Pancreas (tissue), 10 donors: ENCODE results near the gene PDZD2. TPM values are rescaled to one million over a fixed set of nuclear protein-coding genes. Genes with fewer than 3 reads are reported as not detected.

Source experiments
- ATAC-seq, 4 donors: fragments of 200-7000 bp; cut with Tn5 transposase; one replicate each; pipeline versions ENCODE4 v1.8.0 to v1.9.1; 2020; ENCODE audit warnings: mild to moderate bottlenecking in 4 of 4, moderate library complexity in 4 of 4
- DNase-seq, 6 donors: peaks; one replicate each; pipeline ENCODE4 v3.0.0-alpha.2; 2020
- FAIRE-seq: peaks from 2 replicates; lab custom pipeline; 2012; peaks lifted over from hg19 to GRCh38; lab: Jason Lieb, UNC
- H3K27ac ChIP-seq, 4 donors: fragments of 200-600 bp; sonication (generic); 1 replicate in 3 of 4; 2 replicates in 1 of 4; pipeline versions ENCODE4 v1.5.0 to v1.8.0; 2020
- H3K27me3 ChIP-seq, 4 donors: fragments of 200-600 bp; one replicate each; pipeline ENCODE4 v1.8.0; 2021
- H3K36me3 ChIP-seq, 3 donors: fragments of 200-600 bp; sonication (generic) in 1 of 3; one replicate each; pipeline versions ENCODE4 v1.5.0 to v1.8.0; 2020 to 2021
- H3K4me1 ChIP-seq, 3 donors: fragments of 200-600 bp; one replicate each; pipeline ENCODE4 v1.8.0; 2021
- H3K4me3 ChIP-seq, 4 donors: fragments of 200-600 bp; sonication (generic) in 2 of 4; one replicate each; pipeline versions ENCODE4 v1.5.0 to v1.8.0; 2020 to 2021
- H3K9me3 ChIP-seq, 4 donors: fragments of 200-600 bp; one replicate each; pipeline ENCODE4 v1.8.0; 2021
- WGBS, 2 donors: extraction: QIAGEN DNeasy Blood & Tissue Kit; methylation state at CpG; one replicate each; pipeline ENCODE4 v1.1.7; 2013; 5-methylcytosine and 5-hydroxymethylcytosine counted together
- intact Hi-C, 3 donors: fragments of 100-400 bp; cut with DNase I; formaldehyde crosslinking; loops; one replicate each; pipeline versions ENCODE4 v1.11.1 to v1.14.2; 2022
- polyA plus RNA-seq, 2 donors: library from polyadenylated mRNA; stranded (reverse); fragments of 200-250 nt; gene quantifications; one replicate each; pipeline ENCODE4 v1.2.3, GENCODE V29; 2013
- total RNA-seq, 6 donors: library from RNA; stranded (reverse); fragmentation: NEBNext Ultra II Directional in 4 of 6; extraction: Animal tissue kit (Norgen Biotek cat#: 25700) in 4 of 6; gene quantifications; one replicate each; pipeline versions ENCODE4 v1.2.1 to v1.2.4, GENCODE V29; 2021 to 2023
- TF ChIP-seq, protein P1 (sequence below), 4 donors: fragments of 200-600 bp; sonication (generic) in 3 of 4; IDR thresholded peaks; one replicate each; pipeline versions ENCODE4 v1.5.0 to v1.8.0; 2021; ENCODE audit warnings: antibody characterized with exemption in 4 of 4
- donor health status: healthy with polysubstance abuse.
- donor health status: DM: no; HTN: no; CAD: no; lungs with moderate emphysema.
- donor health status: DM: no; HTN: no; CAD: no.
- donor health status: control.
- donor health status: control.
- donor health status: Bipolar disorder and iron deficiency.
- donor health status: DM: yes; HTN: yes; CAD: no.
- donor health status: DM: no; HTN: no; CAD: no.
- donor health status: DM: no; HTN: no; CAD: no.
- donor health status: DM: yes; HTN: yes; CAD: no.

The PDZD2 gene
- total and polyA plus RNA-seq, 8 donors = 1.4 to 4.5 (median 3.3) TPM

DNA sequence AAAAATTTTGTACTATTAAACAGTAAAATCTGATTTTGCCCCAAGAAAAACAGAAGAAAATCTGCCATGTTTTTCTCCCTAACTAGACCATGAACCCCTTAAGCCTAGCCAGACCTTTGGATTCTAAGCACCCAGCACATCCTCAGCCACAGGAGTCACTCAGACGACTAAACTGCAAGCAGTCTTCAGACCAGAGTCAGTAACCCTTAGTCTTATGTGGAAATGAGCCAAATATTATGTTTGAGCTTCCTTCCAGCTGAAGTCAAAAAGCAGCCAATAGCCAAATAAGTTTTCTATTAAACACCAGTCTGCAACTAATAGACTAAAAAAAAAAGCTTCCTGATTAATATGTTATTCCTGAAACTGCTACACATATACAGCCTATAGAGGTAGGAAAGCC lies 487.8 kb downstream of the PDZD2 start:
- TF ChIP-seq, protein P1, sequence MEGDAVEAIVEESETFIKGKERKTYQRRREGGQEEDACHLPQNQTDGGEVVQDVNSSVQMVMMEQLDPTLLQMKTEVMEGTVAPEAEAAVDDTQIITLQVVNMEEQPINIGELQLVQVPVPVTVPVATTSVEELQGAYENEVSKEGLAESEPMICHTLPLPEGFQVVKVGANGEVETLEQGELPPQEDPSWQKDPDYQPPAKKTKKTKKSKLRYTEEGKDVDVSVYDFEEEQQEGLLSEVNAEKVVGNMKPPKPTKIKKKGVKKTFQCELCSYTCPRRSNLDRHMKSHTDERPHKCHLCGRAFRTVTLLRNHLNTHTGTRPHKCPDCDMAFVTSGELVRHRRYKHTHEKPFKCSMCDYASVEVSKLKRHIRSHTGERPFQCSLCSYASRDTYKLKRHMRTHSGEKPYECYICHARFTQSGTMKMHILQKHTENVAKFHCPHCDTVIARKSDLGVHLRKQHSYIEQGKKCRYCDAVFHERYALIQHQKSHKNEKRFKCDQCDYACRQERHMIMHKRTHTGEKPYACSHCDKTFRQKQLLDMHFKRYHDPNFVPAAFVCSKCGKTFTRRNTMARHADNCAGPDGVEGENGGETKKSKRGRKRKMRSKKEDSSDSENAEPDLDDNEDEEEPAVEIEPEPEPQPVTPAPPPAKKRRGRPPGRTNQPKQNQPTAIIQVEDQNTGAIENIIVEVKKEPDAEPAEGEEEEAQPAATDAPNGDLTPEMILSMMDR (IDR thresholded peaks at IDR 0.05) = no peak
- no peaks in the 10 kb centered on the region for H3K27me3 ChIP-seq
- no peak for DNase-seq
- peak in 1 of 4 donors; percentile 21 for ATAC-seq
- no peaks in the 10 kb centered on the region for H3K9me3 ChIP-seq
- FAIRE-seq = no peak
- no peak overlapping the region for H3K4me3 ChIP-seq
- intact Hi-C loops = no loop called here
- H3K27ac ChIP-seq = no peak overlapping the region
- 8 to 27% methylated on average over 1 of the region's 1 CpG for WGBS, 2 donors
- H3K36me3 ChIP-seq = peaks cover 0 to 16% (median 0%) of the 10 kb centered on the region in 3 donors
- H3K4me1 ChIP-seq = peaks cover 0 to 5% (median 3%) of the 10 kb centered on the region in 3 donors

DNA sequence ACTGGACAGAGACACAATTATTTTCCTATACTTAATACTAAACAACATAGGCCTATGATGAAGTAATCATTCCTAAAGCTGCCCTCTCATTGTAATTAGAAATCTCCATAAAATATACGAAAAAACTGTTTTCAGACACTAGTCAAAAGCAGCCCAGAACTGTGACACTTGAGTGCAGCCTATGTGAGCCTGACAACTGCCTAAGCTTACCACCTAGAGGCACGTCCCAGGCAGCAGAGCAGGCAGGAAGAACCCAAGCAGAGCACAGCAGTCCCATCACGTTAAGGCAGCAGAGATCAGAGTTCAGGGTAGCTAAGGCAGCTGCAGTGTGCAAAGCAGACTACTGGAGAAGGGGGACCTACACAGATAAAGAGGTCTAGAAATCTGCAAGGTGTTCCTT lies 488.8 kb downstream of the PDZD2 start:
- no peaks in the 10 kb centered on the region for H3K9me3 ChIP-seq
- no peak overlapping the region for H3K27ac ChIP-seq
- no peak for DNase-seq
- peaks cover 0 to 16% (median 0%) of the 10 kb centered on the region in 3 donors for H3K36me3 ChIP-seq
- intact Hi-C loops = no loop called here
- H3K27me3 ChIP-seq = no peaks in the 10 kb centered on the region
- peak in 1 of 4 donors; percentile 17 for ATAC-seq
- 79 to 81% methylated on average over 3 of the region's 3 CpGs for WGBS, 2 donors
- TF ChIP-seq, protein P1 (IDR thresholded peaks at IDR 0.05) = no peak
- no peak for FAIRE-seq
- no peak overlapping the region for H3K4me3 ChIP-seq
- H3K4me1 ChIP-seq = peaks cover 0 to 5% (median 3%) of the 10 kb centered on the region in 3 donors

DNA sequence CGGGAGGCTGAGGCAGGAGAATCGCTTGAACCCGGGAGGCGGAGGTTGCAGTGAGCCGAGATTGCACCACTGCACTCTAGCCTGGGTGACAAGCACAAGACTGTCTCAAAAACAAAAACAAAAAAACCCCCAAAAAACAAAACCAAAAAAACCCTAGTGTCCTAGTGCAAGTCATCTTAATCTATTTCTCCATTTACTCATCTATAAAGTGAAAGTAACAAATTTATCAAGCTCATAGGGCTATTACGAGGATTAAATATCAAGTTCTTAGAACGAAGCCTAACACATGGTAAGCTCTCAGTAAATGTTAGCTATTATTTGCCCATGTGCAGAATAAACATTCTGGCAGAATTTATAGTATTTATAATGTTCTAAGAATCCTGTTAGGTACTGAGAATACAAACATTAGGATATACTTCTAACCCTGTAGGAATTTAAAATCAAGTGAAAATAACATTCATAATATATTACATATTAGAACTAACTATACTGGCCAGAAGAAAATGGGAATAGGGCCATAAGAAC lies 490.2 kb downstream of the PDZD2 start:
- TF ChIP-seq, protein P1 (IDR thresholded peaks at IDR 0.05) = no peak
- 71 to 74% methylated on average over 7 of the region's 7 CpGs for WGBS, 2 donors
- no peak overlapping the region for H3K4me3 ChIP-seq
- H3K36me3 ChIP-seq = peaks cover 0 to 19% (median 0%) of the 10 kb centered on the region in 3 donors
- H3K4me1 ChIP-seq = peaks cover 0 to 5% (median 3%) of the 10 kb centered on the region in 3 donors
- ATAC-seq (peak in 1 of 4 donors; percentile 26), DNase-seq (no peak), FAIRE-seq (peak; percentile 39)
- no peaks in the 10 kb centered on the region for H3K9me3 ChIP-seq
- H3K27me3 ChIP-seq = no peaks in the 10 kb centered on the region
- intact Hi-C loops = no loop called here
- no peak overlapping the region for H3K27ac ChIP-seq

DNA sequence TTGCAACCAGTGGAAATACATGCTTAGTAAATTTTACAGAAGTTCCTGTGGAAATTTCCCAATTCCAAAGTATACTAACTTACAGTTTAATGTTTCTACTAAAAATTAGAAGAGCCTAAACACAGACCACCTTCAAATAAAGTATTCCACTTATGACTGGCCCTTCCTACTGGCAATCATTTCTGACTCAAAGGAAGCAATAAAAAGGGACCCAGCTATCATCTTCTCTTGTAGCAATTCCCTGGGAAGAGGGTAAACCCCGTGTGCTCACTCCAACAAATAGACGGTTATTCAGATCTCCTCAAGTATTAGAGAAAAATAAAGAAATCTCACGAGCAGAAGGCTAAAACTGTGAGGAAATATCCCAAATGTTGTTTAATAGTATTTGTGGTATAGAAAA lies 491.9 kb downstream of the PDZD2 start:
- no peak for DNase-seq
- peaks cover 0 to 3% (median 0%) of the 10 kb centered on the region in 3 donors for H3K4me1 ChIP-seq
- no peak for FAIRE-seq
- ATAC-seq = no peak
- intact Hi-C loops = no loop called here
- H3K36me3 ChIP-seq = peaks cover 0 to 23% (median 0%) of the 10 kb centered on the region in 3 donors
- TF ChIP-seq, protein P1 (IDR thresholded peaks at IDR 0.05) = no peak
- H3K27ac ChIP-seq = no peak overlapping the region
- 87 to 89% methylated on average over 3 of the region's 3 CpGs for WGBS, 2 donors
- no peak overlapping the region for H3K4me3 ChIP-seq
- no peaks in the 10 kb centered on the region for H3K9me3 ChIP-seq
- no peaks in the 10 kb centered on the region for H3K27me3 ChIP-seq

DNA sequence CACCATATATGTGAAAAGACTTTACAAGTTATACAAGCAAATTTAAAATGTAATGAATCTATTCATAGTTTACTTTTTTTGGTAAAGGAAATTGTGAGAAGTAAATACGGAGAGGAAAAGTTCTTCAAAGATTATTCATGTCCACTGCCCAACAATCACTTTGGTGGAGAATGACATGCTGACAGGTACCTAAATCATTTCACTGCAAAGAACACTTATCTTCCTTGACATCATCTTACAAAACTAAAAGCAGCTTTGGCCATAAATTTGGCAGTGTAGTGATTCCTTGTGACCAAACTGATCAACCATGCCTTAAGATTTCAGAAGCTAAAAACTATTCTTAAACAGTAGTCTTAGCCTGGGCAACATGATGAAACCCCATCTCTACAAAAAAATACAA lies 492.7 kb downstream of the PDZD2 start:
- intact Hi-C loops = no loop called here
- Histone ChIP-seq H3K4me1 (peaks cover 0 to 3% (median 0%) of the 10 kb centered on the region in 3 donors), H3K9me3 (no peaks in the 10 kb centered on the region), H3K36me3 (peaks cover 0 to 17% (median 0%) of the 10 kb centered on the region in 3 donors), H3K27me3 (no peaks in the 10 kb centered on the region), H3K4me3 (no peak overlapping the region), H3K27ac (no peak overlapping the region)
- FAIRE-seq = no peak
- WGBS, 2 donors = 93 to 97% methylated on average over 1 of the region's 1 CpG
- ATAC-seq = no peak
- DNase-seq = no peak
- TF ChIP-seq, protein P1 (IDR thresholded peaks at IDR 0.05) = no peak
